Hypothalamus (tissue), 51 donors: ENCODE results near the gene GRAMD1B.
A peak's percentile ranks its signal among the peaks of the same experiment; 100 is the strongest.

Experiments
- DNase-seq, 51 donors: peaks; one replicate each; lab custom pipeline; 2025; lab: John Stamatoyannopoulos, UW

Gene GRAMD1B

DNA sequence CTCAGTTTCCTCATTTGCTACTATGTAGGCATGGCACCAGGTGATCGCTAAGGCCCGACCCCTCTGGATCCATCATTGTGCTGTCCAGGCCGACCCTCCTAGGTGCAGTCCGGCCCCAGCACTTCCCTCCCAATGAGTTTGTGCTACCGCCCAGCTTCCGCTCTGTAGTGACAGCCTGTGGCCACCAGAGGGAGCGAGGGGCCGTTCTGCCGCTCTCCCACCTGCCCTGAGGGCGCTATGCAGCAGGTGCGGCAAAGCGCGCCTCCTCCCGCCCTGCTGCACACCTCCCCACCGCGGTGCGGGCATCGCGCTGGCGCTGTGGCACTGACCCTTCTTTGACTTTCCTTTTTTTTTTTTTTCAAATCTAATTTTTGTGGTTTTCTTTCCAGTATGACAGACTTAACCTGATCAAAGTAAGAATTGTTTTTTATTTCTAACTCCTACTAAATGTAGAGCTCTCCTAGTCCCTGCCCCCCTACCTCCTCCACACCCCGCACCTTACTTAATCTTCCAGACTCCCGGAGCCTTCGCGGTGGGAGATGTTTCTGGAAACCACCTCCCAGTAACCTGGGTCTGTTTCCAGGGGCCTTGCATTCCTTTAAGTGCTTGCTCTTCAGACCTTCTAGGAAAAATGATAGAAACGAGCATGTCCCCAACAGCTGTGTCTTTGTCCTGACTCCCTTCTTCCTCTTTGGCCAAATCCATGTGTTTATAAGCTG, 150.6 kb downstream of the GRAMD1B start:
- peak in 22 of 51 donors; percentile 10 to 48 (median 30) for DNase-seq

DNA sequence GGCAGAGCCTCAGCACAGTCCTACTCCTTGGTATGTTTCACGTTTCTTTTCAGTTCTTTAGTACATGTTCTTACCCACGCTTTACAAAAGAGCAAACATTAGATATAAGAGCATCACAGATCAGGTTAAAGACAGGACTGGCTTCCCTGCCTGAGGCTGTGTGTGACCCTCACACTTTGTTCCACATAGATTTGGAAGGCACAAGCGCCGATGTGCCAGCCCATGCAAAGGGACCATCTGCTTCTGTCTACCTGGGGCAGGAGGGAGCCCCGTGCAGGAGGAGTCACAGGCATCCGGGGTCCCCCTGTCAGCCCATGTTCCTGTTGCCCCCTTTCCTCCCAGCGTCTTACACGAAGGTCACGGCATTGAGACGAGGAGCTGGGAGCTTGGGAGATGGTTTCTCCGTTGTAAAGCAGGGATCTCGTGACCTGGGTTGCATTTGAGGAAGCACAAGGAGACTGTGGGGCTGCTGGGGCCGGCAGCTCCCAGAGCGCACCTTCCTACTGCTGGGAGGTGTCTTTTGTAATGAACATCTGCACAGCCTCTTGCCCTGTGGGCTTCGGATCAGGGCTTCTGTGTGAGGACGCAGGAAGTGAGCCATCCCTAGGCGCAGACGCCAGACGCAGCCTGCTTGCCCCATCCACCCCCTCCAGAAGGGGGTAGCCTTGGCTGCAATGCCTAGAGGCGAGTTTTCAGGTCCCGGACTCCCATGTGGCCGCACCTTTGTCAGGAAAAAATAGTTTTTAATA, 151.8 kb downstream of the GRAMD1B start:
- no peak for DNase-seq

DNA sequence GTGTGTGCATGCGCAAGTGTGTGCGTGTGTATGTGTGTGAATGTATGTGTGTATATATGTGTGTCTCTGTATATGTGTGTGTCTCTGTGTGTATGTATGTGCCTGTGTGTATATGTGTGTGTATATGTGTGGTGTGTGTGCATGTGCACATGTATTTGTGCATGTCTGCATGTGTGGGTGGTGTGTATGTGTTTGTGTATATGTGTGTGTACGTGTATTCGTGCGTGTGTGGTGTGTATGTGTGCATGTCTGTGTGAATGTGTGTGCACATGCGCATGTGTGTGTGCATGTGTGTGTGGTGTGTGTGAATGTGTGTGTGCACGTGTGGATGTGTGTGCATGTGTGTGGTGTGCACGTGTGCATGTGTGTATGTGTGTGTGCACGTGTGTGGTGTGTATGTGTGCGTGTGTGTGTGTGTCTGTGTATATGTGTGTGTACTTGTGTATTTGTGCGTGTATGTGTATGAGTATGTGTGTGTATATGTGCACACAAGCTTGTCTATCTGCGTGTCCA, 153.0 kb downstream of the GRAMD1B start:
- DNase-seq: no peak

DNA sequence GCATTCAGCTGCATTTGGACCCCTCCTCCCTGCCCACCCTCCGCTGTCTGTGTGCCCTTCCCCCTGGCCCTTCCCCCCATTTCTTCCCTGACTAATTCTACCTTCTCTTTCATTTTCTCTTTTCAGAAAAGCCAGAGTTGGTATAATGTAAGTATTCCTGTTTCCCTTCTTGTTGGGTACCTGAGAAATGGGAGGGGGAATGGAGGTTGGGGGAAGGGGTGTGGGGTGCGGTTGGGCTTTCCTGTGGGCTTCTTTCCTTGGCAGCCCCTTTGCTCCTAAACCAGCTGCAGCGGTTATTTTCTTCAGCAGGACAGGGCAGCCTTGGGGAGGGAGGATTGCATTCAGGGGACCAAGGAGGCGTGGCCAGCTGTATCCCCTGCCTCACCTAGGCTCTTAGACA, 154.1 kb downstream of the GRAMD1B start:
- no peak for DNase-seq

DNA sequence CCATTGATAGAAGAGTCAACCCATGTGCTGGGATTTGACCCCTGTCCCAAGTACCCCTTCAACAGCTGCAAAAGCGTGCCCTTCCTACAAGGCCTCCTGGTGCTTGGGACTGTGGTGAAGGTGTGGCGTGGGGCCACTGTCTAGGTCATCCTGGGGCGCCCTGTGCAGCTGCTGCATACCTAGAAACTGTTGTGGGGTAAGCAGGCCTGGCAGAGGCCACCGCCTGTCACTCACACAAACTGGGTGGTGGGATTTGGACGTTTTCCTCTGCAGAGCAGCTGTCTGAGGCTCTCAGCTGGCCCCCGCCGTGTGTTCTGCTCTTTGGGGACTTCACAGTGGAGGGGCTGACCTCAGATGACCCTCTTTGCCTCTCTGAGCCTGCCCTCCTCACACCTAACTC, 154.7 kb downstream of the GRAMD1B start:
- no peak for DNase-seq

DNA sequence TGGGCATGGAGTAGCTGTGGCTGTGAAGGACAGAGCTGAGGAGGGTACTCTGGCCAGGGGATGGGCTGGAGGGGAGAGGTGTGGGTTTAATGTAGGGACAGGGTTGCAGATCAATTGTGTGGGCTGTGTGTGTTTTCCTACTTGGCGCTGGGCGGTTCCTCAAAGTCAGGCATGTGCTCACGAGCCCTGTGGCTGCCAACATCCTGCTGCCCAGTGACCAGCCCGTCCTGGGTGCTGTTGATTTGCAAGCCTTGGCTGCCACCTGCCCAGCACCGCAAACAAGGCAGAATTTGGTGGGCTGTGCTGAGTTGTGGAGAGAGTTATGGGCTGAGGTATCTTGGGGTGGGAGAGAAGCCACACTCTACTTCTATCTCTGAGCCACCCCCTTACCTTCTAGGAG, 155.1 kb downstream of the GRAMD1B start:
- DNase-seq: no peak

DNA sequence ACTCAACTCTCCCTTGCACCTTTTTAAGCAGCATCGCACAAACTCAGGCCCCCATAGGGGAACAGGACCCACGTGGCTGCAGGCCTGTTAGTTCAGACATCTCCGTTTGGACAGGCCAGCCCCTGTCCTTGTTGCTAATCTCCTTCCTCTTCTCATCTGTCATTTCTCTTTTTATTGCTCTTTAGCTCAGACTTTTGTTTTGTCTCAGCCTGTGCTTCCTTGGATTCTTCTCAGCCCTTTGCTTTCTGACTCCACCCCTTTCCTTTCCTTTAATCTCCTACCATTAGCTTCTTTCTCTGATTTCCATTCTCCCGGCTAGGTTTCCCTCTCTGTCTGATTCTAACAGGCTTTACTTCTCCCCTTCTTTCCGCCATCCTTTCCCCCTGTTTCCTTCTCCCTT, 155.6 kb downstream of the GRAMD1B start:
- no peak for DNase-seq

DNA sequence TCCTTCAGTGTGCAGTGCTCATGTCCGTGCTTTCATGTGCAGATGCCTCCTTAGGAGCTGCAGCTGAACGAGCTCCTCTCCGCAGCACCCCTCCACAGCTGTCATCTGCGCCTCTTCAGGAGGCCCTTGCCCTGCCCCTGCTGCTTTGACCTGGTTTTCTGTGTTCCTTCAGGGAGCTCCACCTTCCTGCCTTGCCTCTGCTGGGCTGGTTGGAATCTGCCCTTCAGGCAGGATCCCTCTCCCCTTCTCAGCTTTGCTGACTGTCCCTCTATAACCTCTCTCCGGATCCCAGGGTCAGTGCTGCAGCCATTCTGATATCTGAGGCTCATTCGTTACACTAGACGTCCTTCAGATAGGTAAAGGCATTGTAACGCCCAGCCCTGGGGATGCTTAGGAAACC, 156.5 kb downstream of the GRAMD1B start:
- DNase-seq: no peak

DNA sequence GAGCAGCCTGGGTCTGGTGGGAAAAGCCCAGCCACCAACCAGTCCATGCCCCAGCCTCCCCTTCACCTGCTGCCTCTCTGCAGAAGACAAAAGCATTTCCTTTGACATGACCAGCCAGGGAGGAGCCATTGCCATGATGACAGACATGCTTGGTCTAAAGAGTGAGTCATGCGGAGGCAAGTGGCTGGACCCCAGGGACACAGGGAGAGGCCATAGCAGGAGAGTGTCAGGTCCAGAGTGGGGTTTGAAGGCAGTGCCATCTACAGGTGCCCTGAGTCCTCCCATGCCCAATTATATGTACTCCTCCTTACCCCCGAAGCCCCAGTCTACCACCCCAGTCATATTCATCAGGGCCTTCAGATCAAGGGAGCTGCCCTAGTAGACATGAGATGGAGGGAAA, 157.0 kb downstream of the GRAMD1B start:
- no peak for DNase-seq

DNA sequence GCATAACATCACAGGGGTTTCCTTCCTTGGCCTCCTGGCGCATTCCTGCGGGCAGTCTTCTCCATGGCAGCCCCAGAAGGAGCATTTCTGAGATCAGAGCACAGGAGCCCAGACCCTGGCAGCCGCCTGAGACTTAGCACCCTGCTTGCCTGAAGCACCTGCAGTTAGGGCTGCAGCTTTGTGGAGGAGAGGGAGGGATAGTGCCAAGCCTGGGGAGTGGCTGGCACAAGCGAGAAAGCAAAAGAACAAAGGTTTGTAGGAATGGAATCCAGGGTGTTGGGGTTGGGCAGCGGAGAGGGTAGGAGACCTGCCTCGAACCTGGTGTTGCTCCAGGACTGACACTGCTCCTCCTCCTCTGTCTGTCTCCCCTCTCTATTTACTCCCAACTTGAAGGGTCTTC, 157.5 kb downstream of the GRAMD1B start:
- DNase-seq: no peak

DNA sequence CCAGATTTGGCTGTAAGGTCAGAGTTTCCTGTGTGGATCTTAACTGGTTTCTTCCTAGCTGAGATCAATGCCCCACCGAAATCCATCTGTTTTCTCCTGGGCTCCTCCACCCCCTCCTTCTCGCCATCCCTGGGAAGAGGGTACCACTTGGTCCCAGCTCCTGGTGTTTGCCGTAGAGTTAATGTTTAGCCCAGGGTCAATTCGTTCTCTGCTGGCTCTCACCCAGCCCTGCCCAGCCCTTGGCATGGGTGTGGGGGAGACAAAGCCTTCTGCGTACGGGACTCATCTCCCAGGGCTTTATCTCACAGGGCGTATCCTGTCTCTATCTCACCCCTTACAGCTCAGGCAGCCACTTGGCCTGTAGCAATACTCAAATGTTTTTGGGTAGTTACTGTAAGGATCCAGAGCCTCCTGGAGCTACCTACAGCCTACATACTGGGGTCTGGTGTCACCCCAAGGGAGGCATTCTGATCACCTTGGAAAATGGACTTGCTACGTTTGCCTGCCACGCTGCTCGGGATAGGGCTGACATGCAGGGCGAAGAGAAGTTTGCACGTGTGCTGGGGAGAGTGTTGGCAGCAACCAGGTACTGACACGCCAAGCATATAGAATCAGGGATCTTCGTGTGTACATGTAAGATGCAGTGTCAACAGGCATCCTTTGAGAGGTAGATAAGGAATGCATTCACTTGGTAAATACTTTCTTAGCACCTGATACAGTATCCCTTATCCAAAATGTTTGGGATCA, 158.2 kb downstream of the GRAMD1B start:
- DNase-seq: no peak

DNA sequence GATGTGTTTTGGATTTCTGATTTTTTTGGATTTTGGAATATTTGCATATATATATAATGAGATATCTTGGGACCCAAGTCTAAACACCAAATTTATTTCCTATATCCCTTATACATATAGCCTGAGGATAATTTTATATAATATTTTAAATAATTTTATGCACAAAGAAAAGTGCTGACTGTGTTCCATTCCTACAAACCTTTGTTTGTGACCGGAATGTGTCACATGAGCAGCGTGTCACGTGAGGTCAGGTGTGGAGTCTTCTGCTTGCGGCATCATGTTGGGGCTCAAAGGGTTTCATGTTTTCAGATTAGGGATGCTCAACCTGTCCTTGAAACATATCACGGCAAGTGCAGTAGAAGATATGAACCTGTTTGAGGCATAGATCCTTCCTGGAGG, 158.8 kb downstream of the GRAMD1B start:
- DNase-seq: no peak

DNA sequence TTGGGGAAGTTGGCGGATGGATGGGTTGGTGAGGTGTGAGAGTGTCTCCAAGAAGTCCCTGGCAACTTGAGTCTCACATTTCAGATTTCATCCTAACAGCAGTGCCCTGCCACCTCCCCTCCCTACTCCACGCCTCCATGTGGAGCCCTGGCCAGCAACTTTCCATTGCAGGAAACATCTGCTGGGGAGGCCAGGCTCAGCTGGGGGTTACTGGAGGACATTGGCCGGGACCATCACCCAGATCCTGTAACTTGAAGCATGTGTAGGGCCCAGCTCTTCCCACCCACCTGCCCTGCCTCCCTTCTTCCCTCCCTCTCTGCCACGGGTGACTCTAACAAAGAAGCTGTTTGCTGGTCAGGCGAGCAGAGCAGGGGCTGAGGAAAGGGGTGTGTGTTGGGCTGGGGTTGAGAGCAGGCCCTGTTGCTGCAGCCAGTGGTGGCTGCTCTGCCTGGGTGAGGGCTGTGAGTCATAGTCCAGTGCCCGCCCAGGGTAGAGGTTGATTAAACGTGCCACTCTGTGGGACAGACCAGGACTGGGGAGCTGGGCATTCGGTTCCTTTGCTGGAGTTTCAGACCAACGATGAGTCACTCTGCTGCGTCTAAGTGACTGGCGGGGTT, 160.3 kb downstream of the GRAMD1B start:
- peak in 7 of 51 donors; percentile 9 to 51 (median 26) for DNase-seq

DNA sequence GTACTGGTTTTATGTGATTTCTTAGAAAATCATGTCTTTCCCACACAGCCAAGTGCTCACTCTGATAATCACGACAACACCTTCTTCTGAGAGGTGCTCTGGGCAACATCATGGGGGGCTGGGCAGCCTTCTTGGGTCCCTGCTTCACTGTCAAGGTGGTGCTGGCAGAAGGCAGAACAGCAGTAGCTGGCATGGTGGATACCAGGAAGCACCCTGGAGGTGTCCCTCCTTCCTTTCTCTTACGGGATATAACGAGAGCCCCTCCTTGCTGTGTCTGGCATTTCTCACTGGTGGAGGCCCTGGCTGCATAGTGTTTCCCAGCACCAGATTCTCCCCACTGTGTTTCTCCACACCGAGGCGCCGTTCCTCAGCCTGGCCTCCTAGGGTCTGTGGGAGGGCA, 163.5 kb downstream of the GRAMD1B start:
- no peak for DNase-seq

DNA sequence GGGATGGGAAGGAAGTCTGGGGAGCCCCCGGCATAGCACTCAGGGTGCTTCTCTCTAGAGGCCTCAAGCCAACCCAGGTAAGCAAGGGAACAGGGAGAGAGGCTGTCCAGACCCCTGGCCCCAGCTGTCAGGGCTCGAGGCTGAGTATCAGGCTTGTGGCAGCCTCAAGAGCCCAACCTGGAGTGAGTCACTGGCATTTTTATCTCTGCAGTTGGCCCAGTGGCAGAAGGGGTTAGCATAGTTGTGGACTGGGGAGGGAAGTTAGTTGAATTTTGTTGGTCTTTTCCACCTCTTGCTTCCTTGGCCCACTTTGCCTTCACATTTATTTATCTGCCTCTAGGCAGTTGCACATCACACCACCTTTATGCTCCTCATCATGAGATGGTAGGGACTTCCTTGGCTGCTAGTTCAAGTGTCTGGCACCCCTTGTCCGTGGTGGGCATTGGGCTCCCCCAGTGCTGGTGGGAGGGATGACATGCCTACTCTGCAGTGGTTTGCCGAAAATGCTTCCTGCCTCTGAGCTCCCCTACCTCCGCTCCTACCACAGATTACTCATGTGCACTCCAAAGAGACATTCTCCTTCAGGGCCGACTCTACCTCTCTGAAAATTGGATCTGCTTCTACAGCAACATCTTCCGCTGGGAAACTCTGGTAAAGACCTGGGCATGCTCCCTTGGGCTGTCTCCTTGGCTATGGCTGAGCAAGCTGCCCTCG, 164.3 kb downstream of the GRAMD1B start:
- peak in 2 of 51 donors; percentile 5 to 38 for DNase-seq

DNA sequence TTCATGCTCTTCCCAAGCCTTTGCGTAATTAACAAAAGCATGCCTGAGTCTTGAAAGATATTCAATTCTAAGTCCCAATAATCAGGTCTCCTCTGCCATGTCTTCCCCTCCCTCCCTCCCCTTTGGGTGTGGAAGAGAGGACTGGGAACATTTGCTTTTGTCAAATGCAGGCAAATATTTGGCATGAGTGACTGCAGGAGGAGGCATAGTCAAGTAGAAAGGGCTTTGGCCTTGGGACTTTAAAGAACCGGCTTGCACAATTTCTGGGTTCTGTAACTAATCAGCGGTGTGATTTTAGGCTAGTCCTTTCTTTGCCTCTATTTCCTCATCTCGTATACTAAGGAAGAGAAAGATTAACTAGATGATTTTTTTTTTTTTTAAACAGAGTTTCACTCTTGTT, 164.9 kb downstream of the GRAMD1B start:
- DNase-seq: no peak

DNA sequence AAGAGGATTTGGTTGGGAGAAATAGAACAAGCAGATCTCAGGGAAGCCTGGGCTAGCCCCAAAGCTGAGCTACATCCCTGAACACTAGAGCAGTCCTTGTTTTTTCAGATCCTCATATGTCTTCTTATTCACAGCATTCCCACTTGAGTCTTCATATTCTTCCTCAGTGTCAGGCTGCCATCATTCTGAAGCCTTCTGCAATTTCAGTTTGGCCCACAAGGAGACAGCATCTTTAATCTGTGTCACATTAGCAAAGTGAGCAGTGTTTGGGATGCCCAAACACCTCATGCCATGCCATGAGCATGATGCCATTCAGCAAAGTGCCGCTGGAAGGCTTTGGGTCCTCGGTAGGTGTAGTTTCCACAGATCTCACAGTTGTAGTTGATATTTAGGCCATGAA, 167.8 kb downstream of the GRAMD1B start:
- no peak for DNase-seq

DNA sequence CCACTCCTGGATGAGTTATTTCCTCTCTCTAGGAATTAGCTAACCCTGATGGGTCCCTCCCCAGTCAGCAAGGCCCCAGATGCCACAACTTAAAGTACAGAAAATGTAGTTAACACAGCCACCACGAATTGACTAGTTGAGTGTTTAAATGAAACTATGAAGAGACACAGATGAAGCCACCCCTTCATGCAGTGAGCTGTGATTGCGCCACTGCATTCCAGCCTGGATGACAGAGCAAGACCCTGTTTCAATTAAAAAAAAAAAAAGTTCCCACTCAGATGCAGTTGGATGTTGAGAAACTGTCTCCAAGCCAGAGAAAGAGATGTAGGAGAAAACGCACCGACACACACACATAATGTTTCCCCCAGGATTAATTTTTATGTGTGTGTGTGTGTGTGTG, 171.1 kb downstream of the GRAMD1B start:
- no peak for DNase-seq

DNA sequence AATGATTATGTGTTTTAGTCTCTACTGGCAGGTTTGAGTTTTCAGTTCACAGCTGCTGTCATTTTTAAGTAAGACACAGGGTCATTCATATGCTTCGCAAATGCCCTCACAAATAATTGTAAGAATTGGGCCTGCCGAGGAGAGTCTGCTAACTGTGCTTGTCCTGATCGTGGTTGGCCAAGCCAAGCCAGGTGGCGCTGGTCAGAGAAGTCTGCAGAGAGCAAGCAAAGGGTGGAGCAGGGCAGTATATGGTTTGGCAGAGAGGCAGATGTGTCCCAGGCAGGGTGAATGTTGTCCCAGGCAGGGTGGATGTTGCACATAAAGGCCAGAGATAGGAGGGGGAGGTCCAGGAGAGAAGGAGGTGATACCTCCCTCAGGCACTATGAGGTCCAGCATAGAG, 171.7 kb downstream of the GRAMD1B start:
- no peak for DNase-seq

DNA sequence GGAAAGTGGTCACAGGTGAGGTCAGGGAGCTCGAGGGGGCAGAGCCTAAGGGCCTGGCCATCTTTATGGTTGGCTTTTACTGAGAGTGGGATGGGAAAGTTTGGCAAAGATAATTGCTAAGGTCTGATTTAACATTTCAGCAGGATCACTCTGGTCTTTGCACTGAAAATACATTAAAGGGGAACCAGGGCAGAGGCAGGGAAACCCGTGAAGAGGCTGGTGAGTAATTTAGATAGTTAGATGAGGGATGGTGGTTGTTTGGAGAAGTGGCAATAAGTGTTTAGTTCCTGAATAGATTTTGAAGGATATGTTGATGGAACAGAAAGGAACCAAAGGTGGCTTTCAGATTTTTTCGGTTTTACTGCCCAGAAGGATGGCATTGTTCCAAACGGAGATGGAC, 173.6 kb downstream of the GRAMD1B start:
- no peak for DNase-seq
